Measurements from ENCODE around the gene KLHDC7B.
A peak's percentile ranks its signal among the peaks of the same experiment; 100 is the strongest.
"Not testable (repeated sequence)": the region's sequence is repeated elsewhere in the genome, so short reads cannot be mapped to it uniquely, and the experiment has no call there.

Gene KLHDC7B

GRCh38 chr22:50531546-50531961, 14.1 kb upstream of the KLHDC7B start:
- H3K9me3 Mint-ChIP-seq, result no peaks in the 10 kb centered on the region
- peak overlapping the region; percentile 90 for H3K4me3 Mint-ChIP-seq
- H3K4me1 Mint-ChIP-seq (ENCODE audit: low read depth), result peaks cover 54% of the 10 kb centered on the region
- no peaks in the 10 kb centered on the region for H3K27me3 Mint-ChIP-seq
- peak; percentile 84 for DNase-seq
- peak overlapping the region; percentile 97 for H3K27ac Mint-ChIP-seq
- peaks cover 24% of the 10 kb centered on the region for H3K36me3 Mint-ChIP-seq (ENCODE audit: low read depth)

GRCh38 chr22:50531962-50532674, 13.6 kb upstream of the KLHDC7B start:
- Mint-ChIP-seq H3K36me3 (ENCODE audit: low read depth) (peaks cover 22% of the 10 kb centered on the region), H3K4me1 (ENCODE audit: low read depth) (peaks cover 53% of the 10 kb centered on the region), H3K4me3 (peak overlapping the region; percentile 90), H3K9me3 (no peaks in the 10 kb centered on the region), H3K27me3 (no peaks in the 10 kb centered on the region), H3K27ac (peak overlapping the region; percentile 97)
- peak; percentile 37 for DNase-seq

- DNase-seq, result no peak
- H3K9me3 Mint-ChIP-seq, result no peaks in the 10 kb centered on the region
- H3K27me3 Mint-ChIP-seq, result no peaks in the 10 kb centered on the region
- peaks cover 52% of the 10 kb centered on the region for H3K4me1 Mint-ChIP-seq (ENCODE audit: low read depth)
- peaks cover 12% of the 10 kb centered on the region for H3K36me3 Mint-ChIP-seq (ENCODE audit: low read depth)
- H3K27ac Mint-ChIP-seq, result peak overlapping the region; percentile 87
- peak overlapping the region; percentile 90 for H3K4me3 Mint-ChIP-seq
Observed at GRCh38 chr22:50532824-50533796, 12.6 kb upstream of the KLHDC7B start.

GRCh38 chr22:50533856-50534711, 11.6 kb upstream of the KLHDC7B start:
- Mint-ChIP-seq H3K27ac (peak overlapping the region; percentile 66), H3K4me1 (ENCODE audit: low read depth) (peaks cover 50% of the 10 kb centered on the region), H3K4me3 (peak overlapping the region; percentile 15)
- not testable (repeated sequence) for H3K27me3 Mint-ChIP-seq; H3K36me3 Mint-ChIP-seq (ENCODE audit: low read depth); DNase-seq; H3K9me3 Mint-ChIP-seq

GRCh38 chr22:50535113-50535512, 10.6 kb upstream of the KLHDC7B start:
- Mint-ChIP-seq H3K27ac (peak overlapping the region; percentile 33), H3K4me3 (no peak overlapping the region), H3K4me1 (ENCODE audit: low read depth) (peaks cover 59% of the 10 kb centered on the region), H3K27me3 (no peaks in the 10 kb centered on the region), H3K9me3 (no peaks in the 10 kb centered on the region), H3K36me3 (ENCODE audit: low read depth) (peaks cover 2% of the 10 kb centered on the region)
- DNase-seq, result no peak

DNA sequence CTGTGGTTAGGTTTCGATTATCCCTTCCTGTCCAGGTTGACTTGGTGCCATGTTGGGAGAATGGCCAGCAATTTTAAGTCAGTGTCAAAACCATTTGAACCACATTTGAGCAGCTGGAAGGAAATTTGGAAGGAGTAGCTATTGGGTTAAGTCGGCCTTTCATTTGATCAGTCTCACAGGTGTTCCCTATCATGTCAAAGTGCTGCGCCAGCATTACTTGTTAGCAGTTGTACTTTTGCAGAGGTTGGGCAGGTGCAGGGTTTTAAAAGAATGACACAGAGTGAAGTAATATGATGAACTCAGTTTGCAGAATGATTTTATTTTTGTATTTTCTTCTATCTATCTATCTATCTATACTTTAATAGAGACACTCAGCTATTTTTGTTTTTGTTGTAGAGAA, 9.5 kb upstream of the KLHDC7B start:
- Mint-ChIP-seq H3K27ac (no peak overlapping the region), H3K4me1 (ENCODE audit: low read depth) (peaks cover 67% of the 10 kb centered on the region), H3K9me3 (no peaks in the 10 kb centered on the region), H3K27me3 (no peaks in the 10 kb centered on the region), H3K36me3 (ENCODE audit: low read depth) (peaks cover under 1% of the 10 kb centered on the region), H3K4me3 (no peak overlapping the region)
- DNase-seq, result no peak

DNA sequence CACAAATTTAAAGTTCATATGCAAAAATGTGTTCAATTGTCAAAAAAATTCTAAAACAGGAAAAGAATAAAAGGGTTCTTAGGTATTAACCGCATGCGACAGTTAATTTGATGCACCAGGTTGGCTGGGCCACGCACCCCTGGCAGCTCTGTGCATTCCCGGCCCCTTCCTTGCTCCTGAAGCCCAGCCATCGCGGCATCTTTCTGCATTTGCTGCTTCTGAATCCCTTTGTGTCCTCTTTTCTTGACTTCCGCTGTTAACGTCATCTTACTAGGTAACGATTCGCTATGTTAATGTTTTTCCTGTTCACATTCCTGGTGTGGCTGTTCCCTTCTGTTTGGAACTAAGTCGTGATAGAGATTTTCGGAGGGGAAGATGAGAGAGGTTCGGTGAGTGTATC, 7.9 kb upstream of the KLHDC7B start:
- DNase-seq, result peak; percentile 9
- Mint-ChIP-seq H3K9me3 (no peaks in the 10 kb centered on the region), H3K4me1 (ENCODE audit: low read depth) (peaks cover 78% of the 10 kb centered on the region), H3K4me3 (peak overlapping the region; percentile 59), H3K27me3 (no peaks in the 10 kb centered on the region), H3K27ac (peak overlapping the region; percentile 99), H3K36me3 (ENCODE audit: low read depth) (no peaks in the 10 kb centered on the region)

- no peak overlapping the region for H3K4me3 Mint-ChIP-seq
- peaks cover 74% of the 10 kb centered on the region for H3K4me1 Mint-ChIP-seq (ENCODE audit: low read depth)
- H3K27ac Mint-ChIP-seq, result peak overlapping the region; percentile 91
- H3K27me3 Mint-ChIP-seq, result no peaks in the 10 kb centered on the region
- DNase-seq, result no peak
- H3K9me3 Mint-ChIP-seq, result no peaks in the 10 kb centered on the region
- H3K36me3 Mint-ChIP-seq (ENCODE audit: low read depth), result no peaks in the 10 kb centered on the region
Observed at GRCh38 chr22:50540381-50540780, 5.3 kb upstream of the KLHDC7B start.

DNA sequence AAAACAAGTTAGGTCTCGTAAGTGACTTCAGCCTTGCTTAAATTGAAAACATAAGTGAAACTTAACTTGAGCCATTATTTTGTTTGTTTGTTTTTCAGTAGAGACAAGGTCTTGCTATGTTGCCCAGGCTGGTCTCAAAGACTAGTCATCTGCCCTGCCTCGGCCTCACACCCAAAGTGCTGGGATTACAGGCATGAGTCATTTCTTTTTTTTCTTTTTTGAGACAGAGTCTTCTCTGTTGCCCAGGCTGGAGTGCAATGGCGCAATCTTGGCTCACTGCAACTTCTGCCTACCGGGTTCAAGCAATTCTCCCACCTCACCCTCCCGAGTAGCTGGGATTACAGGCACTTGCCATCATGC, 4.1 kb upstream of the KLHDC7B start:
- H3K9me3 Mint-ChIP-seq; H3K36me3 Mint-ChIP-seq (ENCODE audit: low read depth); DNase-seq; H3K27me3 Mint-ChIP-seq: not testable (repeated sequence)
- peak overlapping the region; percentile 91 for H3K27ac Mint-ChIP-seq
- H3K4me1 Mint-ChIP-seq (ENCODE audit: low read depth), result peaks cover 78% of the 10 kb centered on the region
- peak overlapping the region; percentile 1 for H3K4me3 Mint-ChIP-seq

DNA sequence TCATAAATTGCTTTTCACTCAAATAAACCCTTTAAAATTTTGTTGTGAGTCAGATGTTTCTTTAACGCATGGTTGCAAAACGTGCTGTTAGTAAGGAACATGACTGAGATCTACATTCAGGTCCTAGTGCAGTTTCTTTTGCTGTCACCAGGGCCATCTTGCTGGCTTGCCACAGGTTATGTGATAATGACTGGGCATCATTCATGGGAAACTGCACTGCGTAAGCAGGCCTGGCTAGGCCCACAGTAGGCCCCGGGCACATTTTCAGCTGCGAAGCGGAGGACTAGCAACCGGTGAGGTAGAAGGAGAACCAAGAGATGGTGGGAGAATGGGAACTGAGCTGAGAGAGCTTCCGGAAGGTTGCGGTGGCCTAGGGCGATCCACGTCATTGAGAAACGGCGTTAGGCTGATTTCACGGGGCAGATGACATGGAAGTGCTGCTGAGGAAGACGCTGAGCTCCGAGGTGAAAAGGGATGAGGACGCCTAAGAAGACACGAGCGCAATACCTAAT, 3.2 kb upstream of the KLHDC7B start:
- Mint-ChIP-seq H3K4me1 (ENCODE audit: low read depth) (peaks cover 74% of the 10 kb centered on the region), H3K9me3 (no peaks in the 10 kb centered on the region), H3K27ac (peak overlapping the region; percentile 91), H3K36me3 (ENCODE audit: low read depth) (no peaks in the 10 kb centered on the region), H3K4me3 (no peak overlapping the region), H3K27me3 (no peaks in the 10 kb centered on the region)
- DNase-seq, result no peak

DNA sequence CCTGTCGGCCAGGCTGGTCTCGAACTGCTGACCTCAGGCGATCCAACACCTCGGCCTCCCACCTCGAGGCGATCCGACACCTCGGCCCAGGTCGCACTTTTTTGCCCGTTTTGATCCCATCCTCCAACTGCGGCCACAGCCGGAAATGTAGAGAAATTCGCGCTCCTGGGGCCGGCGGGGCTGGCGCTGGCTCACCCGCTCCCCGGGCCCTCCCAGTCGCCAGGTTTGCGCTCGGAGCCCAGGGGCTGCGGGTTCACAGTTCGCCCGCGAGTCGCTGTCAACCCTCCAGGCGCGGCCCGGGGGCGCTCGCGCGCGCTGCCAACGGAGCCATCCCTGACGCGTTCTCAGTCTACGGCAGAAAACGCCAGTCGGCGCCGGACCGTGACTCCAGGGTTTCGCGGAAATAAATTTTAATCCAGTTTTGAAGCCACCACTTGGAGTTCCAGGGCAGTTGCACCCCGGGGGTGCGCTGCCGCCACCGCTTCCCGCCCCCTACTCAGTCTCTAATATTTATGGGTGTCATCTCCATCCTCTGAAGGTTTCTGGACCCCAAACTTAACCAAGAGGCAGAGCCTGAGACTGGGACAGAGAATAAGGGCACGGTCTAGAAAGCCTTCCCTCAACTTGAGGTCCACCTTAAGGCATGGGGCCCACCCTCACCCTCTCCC, 1.5 kb upstream of the KLHDC7B start:
- H3K4me1 Mint-ChIP-seq (ENCODE audit: low read depth), result peaks cover 66% of the 10 kb centered on the region
- no peaks in the 10 kb centered on the region for H3K9me3 Mint-ChIP-seq
- peak overlapping the region; percentile 45 for H3K4me3 Mint-ChIP-seq
- peak; percentile 88 for DNase-seq
- no peaks in the 10 kb centered on the region for H3K27me3 Mint-ChIP-seq
- H3K36me3 Mint-ChIP-seq (ENCODE audit: low read depth), result no peaks in the 10 kb centered on the region
- H3K27ac Mint-ChIP-seq, result peak overlapping the region; percentile 72

DNA sequence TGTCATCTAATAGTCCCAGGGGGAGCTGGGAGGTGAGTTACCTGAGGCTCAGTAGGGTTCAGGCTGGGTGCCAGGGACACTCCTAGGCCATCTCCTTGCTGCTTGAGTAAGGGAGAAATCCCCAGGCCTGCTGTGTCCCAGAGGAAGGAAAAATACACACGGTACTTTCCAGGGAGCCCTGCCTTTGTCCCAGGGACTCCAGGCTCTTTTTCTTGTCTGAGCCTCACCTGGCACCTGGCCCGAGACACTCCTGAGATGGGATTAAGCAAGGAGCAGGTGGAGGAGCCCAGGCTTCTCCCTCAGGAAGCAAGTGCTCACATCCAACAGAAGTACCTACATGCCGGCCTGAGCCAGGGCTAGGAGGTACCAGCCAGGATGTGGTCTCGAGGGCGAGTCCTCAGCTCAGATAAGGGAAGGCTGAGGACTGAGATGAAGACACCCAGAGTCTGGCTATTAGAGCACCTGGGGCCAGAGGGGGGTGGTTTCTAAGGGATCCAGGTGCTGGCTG, 899 bp upstream of the KLHDC7B start:
- H3K27ac Mint-ChIP-seq, result peak overlapping the region; percentile 72
- H3K27me3 Mint-ChIP-seq, result no peaks in the 10 kb centered on the region
- DNase-seq, result peak; percentile 57

DNA sequence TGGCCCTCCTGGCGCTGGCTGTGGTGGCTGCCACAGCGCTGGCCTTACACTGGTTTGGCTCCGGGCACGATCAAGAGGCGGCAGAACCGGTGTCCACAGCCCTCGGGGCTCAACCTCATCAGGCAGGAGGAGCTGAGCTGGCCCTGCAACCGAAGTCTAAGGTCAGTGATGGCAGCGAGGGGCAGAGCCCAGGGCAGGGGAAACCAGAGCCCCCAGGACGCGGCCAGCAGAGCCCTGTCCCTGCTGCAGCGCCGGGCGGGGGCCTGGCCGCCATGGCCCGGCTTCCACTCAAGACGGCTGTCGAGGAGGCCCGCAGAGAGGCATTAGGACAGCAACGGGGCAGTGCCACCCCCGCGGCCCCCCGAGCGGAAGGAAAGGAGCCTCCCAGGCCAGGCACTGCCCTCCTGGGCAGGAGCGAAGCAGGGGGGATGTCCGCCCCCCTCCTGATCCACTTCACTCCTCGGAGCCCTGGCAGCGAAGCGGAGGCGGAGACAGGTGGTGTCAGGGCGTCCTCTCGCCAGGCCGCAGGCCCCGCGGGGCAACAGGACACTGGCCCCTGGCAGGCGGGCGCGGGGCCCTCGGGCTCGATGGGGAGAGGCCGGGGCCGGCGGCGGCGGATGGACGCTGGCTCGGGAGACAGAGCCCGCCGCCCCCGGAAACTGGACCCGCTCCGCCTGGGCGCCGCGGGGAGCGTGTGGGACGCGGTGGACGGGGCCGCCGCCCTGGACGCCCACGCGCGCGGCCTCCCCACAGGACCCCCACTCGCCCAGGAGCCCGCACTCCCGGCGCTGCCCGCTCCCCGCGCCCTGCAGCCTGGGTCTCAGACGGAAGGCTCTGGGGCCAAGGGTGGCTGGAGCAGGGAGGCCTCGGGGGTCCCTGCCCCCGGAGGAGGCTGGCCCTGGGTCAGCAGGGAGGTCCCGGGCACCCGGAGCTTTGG, 895 bp downstream of the KLHDC7B start:
- Mint-ChIP-seq H3K4me3 (peak overlapping the region; percentile 23), H3K9me3 (no peaks in the 10 kb centered on the region), H3K27me3 (no peaks in the 10 kb centered on the region), H3K36me3 (ENCODE audit: low read depth) (peaks cover 3% of the 10 kb centered on the region), H3K4me1 (ENCODE audit: low read depth) (peaks cover 61% of the 10 kb centered on the region), H3K27ac (peak overlapping the region; percentile 50)
- DNase-seq, result no peak

More for the DNA sequence above, 899 bp upstream of the KLHDC7B start:
- H3K36me3 Mint-ChIP-seq (ENCODE audit: low read depth), result no peaks in the 10 kb centered on the region
- no peaks in the 10 kb centered on the region for H3K9me3 Mint-ChIP-seq
- H3K4me3 Mint-ChIP-seq, result no peak overlapping the region
- H3K4me1 Mint-ChIP-seq (ENCODE audit: low read depth), result peaks cover 64% of the 10 kb centered on the region
